B cell (primary cell): ENCODE measurements around the gene TRAF4. TPM values are rescaled to one million over a fixed set of nuclear protein-coding genes. Genes with fewer than 3 reads are reported as not detected.

Source experiments
- ATAC-seq: fragments of 200-7000 bp; cut with Tn5 transposase; one replicate; pipeline ENCODE4 v1.10.0; 2021; ENCODE audit warnings: low read depth, mild to moderate bottlenecking, moderate number of reproducible peaks, moderate library complexity
- CTCF ChIA-PET: fragments of 350-600 bp; sonication (Branson Sonifier 250); formaldehyde crosslinking; loops from one replicate; lab custom pipeline; 2021; ENCODE audit warnings: antibody characterized with exemption, inconsistent platforms; lab: Charles Lee
- POLR2A ChIA-PET: fragments of 350-600 bp; sonication (Branson Sonifier 250); formaldehyde crosslinking; loops from one replicate; lab custom pipeline; 2021; ENCODE audit warnings: antibody characterized with exemption; lab: Charles Lee
- DNase-seq: peaks from one replicate; pipeline ENCODE4 v3.0.0; 2013
- H2AFZ ChIP-seq: 2 replicates; pipeline ENCODE4 v1.6.1; 2012; ENCODE audit warnings: mild to moderate bottlenecking, low read depth, low read length; ENCODE audit not compliant: insufficient read depth, poor library complexity, severe bottlenecking
- H3K27ac ChIP-seq, 2 donors: 1 replicate in 1 of 2; 2 replicates in 1 of 2; pipeline ENCODE4 v1.5.1; 2012 to 2013; ENCODE audit warnings: low read length in 2 of 2, mild to moderate bottlenecking in 2 of 2, moderate library complexity in 1 of 2
- H3K27me3 ChIP-seq, 4 experiments: fragments of 200-600 bp in 1 of 4; sonication (generic) in 1 of 4; replicated peaks in 1 of 4; 1 replicate in 2 of 4; 2 replicates in 2 of 4; pipeline versions ENCODE4 v1.6.1 to v1.7.0; 2013 to 2016; ENCODE audit warnings: low read length in 3 of 4, mild to moderate bottlenecking in 2 of 4, mixed read lengths in 1 of 4, moderate library complexity in 1 of 4; ENCODE audit not compliant: insufficient read depth in 4 of 4, control insufficient read depth in 3 of 4; ENCODE audit errors: control extremely low read depth in 1 of 4
- H3K36me3 ChIP-seq, 2 experiments: replicated peaks in 1 of 2; 1 replicate in 1 of 2; 2 replicates in 1 of 2; pipeline versions ENCODE4 v1.6.1 to v1.7.1; 2013; ENCODE audit warnings: low read length in 1 of 2; ENCODE audit not compliant: insufficient read depth in 2 of 2, control insufficient read depth in 1 of 2; ENCODE audit errors: control extremely low read depth in 1 of 2, extremely low read depth in 1 of 2
- H3K4me1 ChIP-seq, 2 donors: fragments of 200-600 bp in 1 of 2; sonication (generic) in 1 of 2; 1 replicate in 1 of 2; 2 replicates in 1 of 2; pipeline versions ENCODE4 v1.5.1 to v1.6.1; 2013 to 2017; ENCODE audit warnings: low read length in 2 of 2; ENCODE audit not compliant: control insufficient read depth in 2 of 2, insufficient read depth in 2 of 2
- H3K4me2 ChIP-seq: replicated peaks from 2 replicates; pipeline ENCODE3; 2012; ENCODE audit warnings: mild to moderate bottlenecking, low read depth, low read length; ENCODE audit not compliant: poor library complexity, severe bottlenecking
- H3K4me3 ChIP-seq, 5 experiments: fragments of 200-600 bp in 1 of 5; sonication (generic) in 1 of 5; 1 replicate in 3 of 5; 2 replicates in 2 of 5; pipeline versions ENCODE4 v1.5.1 to v1.7.0; 2011 to 2016; ENCODE audit warnings: low read length in 4 of 5, mild to moderate bottlenecking in 4 of 5, low read depth in 2 of 5, control low read depth in 1 of 5, moderate library complexity in 1 of 5; ENCODE audit not compliant: insufficient read depth in 1 of 5; ENCODE audit errors: control extremely low read depth in 1 of 5, extremely low read depth in 1 of 5
- H3K79me2 ChIP-seq: fragments of 200-600 bp; sonication (generic); one replicate; pipeline ENCODE4 v1.6.0; 2016; ENCODE audit warnings: low read length; ENCODE audit not compliant: control insufficient read depth, insufficient read depth
- H3K9ac ChIP-seq: fragments of 200-600 bp; sonication (generic); 2 replicates; pipeline ENCODE4 v1.6.1; 2017; ENCODE audit warnings: mild to moderate bottlenecking, low read length, moderate library complexity
- H3K9me3 ChIP-seq, 3 donors: one replicate each; pipeline versions ENCODE4 v1.6.1 to v1.7.1; 2013; ENCODE audit warnings: low read length in 2 of 3; ENCODE audit not compliant: control insufficient read depth in 2 of 3, insufficient read depth in 1 of 3; ENCODE audit errors: control extremely low read depth in 1 of 3
- H4K20me1 ChIP-seq: 2 replicates; pipeline ENCODE4 v1.6.0; 2012; ENCODE audit warnings: mild to moderate bottlenecking, low read length; ENCODE audit not compliant: insufficient read depth, control insufficient read depth, poor library complexity, severe bottlenecking
- H3K27ac Mint-ChIP-seq: one replicate; pipeline ENCODE4 v1.8.0; 2021; ENCODE audit warnings: mixed read lengths
- H3K27me3 Mint-ChIP-seq: one replicate; pipeline ENCODE4 v1.8.0; 2021; ENCODE audit warnings: mixed read lengths
- H3K4me1 Mint-ChIP-seq: one replicate; pipeline ENCODE4 v1.8.0; 2021; ENCODE audit warnings: mixed read lengths
- H3K4me3 Mint-ChIP-seq: one replicate; pipeline ENCODE4 v1.8.0; 2021; ENCODE audit warnings: mixed read lengths
- H3K9me3 Mint-ChIP-seq: one replicate; pipeline ENCODE4 v1.8.0; 2022; ENCODE audit warnings: mixed read lengths; ENCODE audit not compliant: insufficient read depth
- EZH2 ChIP-seq: IDR thresholded peaks from 2 replicates; pipeline ENCODE4 v1.6.1; 2012; ENCODE audit warnings: borderline replicate concordance, low read depth, mild to moderate bottlenecking, moderate library complexity, low read length; ENCODE audit not compliant: insufficient read depth, poor library complexity, severe bottlenecking
- WGBS: methylation state at CpG from one replicate; pipeline ENCODE4 v1.1.5; 2013; ENCODE audit warnings: missing lambda C conversion rate; ENCODE audit not compliant: insufficient coverage; 5-methylcytosine and 5-hydroxymethylcytosine counted together
- intact Hi-C: fragments of 100-400 bp; cut with micrococcal nuclease; formaldehyde crosslinking; loops from one replicate; pipeline ENCODE4 v1.10.0; 2022
- polyA plus RNA-seq: library from polyadenylated mRNA; depleted of rRNA; stranded (reverse); fragments of >200 nt; gene quantifications from 2 replicates; pipeline ENCODE4 v1.2.3, GENCODE V29; 2012
- total RNA-seq, 2 donors: library from RNA; stranded (reverse); fragments of 120-200 nt in 1 of 2; gene quantifications; 1 replicate in 1 of 2; 2 replicates in 1 of 2; pipeline versions ENCODE4 v1.2.3 to v1.2.4, GENCODE V29; 2013 to 2022
- TF ChIP-seq, protein P1 (sequence below): fragments of 200-600 bp; IDR thresholded peaks from one replicate; pipeline ENCODE4 v1.8.0; 2022; ENCODE audit warnings: antibody characterized with exemption, mild to moderate bottlenecking

TRAF4 gene
- total and polyA plus RNA-seq, 2 donors (not counting 1 experiment from before 2014, with no cell fraction given) = 226 to 683 TPM

GRCh38 chr17:28749516-28750177 is 5.8 kb downstream of the TRAF4 start:
- ChIA-PET CTCF (interaction anchor here (0.6 to 18.9 kb wide), 20 partner anchors 8 to 202 kb away, joined by 3 to 1020 read pairs (median 4); partner anchors contain the start of genes BLTP2, DHRS13, FLOT2 and NEK8), POLR2A (interaction anchor here (0.6 to 16.2 kb wide), 9 partner anchors 8 to 147 kb away, joined by 3 to 511 read pairs (median 5); partner anchors contain the start of genes FLOT2, NEK8, PROCA1 and RPL23A)
- Histone ChIP-seq H2AFZ (no peak overlapping the region), H3K79me2 (peaks cover 57% of the 10 kb centered on the region), H4K20me1 (peaks cover 78% of the 10 kb centered on the region), H3K9ac (no peak overlapping the region), H3K36me3 (peaks cover 0 to 63% of the 10 kb centered on the region in 2 experiments), H3K4me3 (no peak overlapping the region), H3K9me3 (no peaks in the 10 kb centered on the region), H3K4me1 (peaks cover 36 to 39% of the 10 kb centered on the region in 2 donors), H3K27ac (peak overlapping the region in 1 of 2 donors; percentile 42), H3K4me2 (peak overlapping the region; percentile 20), H3K27me3 (no peaks in the 10 kb centered on the region)
- Mint-ChIP-seq H3K27me3 (no peaks in the 10 kb centered on the region), H3K4me1 (peaks cover 43% of the 10 kb centered on the region), H3K27ac (peak overlapping the region; percentile 67), H3K4me3 (no peak overlapping the region), H3K9me3 (no peaks in the 10 kb centered on the region)
- no peak for TF ChIP-seq EZH2
- TF ChIP-seq, protein P1, sequence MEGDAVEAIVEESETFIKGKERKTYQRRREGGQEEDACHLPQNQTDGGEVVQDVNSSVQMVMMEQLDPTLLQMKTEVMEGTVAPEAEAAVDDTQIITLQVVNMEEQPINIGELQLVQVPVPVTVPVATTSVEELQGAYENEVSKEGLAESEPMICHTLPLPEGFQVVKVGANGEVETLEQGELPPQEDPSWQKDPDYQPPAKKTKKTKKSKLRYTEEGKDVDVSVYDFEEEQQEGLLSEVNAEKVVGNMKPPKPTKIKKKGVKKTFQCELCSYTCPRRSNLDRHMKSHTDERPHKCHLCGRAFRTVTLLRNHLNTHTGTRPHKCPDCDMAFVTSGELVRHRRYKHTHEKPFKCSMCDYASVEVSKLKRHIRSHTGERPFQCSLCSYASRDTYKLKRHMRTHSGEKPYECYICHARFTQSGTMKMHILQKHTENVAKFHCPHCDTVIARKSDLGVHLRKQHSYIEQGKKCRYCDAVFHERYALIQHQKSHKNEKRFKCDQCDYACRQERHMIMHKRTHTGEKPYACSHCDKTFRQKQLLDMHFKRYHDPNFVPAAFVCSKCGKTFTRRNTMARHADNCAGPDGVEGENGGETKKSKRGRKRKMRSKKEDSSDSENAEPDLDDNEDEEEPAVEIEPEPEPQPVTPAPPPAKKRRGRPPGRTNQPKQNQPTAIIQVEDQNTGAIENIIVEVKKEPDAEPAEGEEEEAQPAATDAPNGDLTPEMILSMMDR = no peak
- DNase-seq (no peak), ATAC-seq (no peak)
- intact Hi-C loops = loop anchor here (1.0 to 5.0 kb wide), 2 partner anchors 22 to 32 kb away; partner anchors contain the start of genes RAB34 and RPL23A
- 61% methylated on average over 7 of the region's 11 CpGs for WGBS
